ENCODE data around the gene HS3ST3A1. TPM values are rescaled to one million over a fixed set of nuclear protein-coding genes. Genes with fewer than 3 reads are reported as not detected.
"Not testable (repeated sequence)": the region's sequence is repeated elsewhere in the genome, so short reads cannot be mapped to it uniquely, and the experiment has no call there.

The HS3ST3A1 gene
- total RNA-seq, 1 donor from 2014 or later, result not detected

GRCh38 chr17:13560935-13561334 is 40.8 kb downstream of the HS3ST3A1 start:
- Histone ChIP-seq H3K9me3 (no peaks in the 10 kb centered on the region), H3K27me3 (no peaks in the 10 kb centered on the region), H3K36me3 (no peaks in the 10 kb centered on the region), H3K4me3 (no peak overlapping the region), H3K27ac (no peak overlapping the region), H3K4me1 (no peaks in the 10 kb centered on the region)
- DNase-seq (ENCODE audit: low spot score in 2 of 2), result no peak
- no peak for TF ChIP-seq CTCF (IDR thresholded peaks at IDR 0.05)
- intact Hi-C loops (cut with DNase I), result no loop called here

DNA sequence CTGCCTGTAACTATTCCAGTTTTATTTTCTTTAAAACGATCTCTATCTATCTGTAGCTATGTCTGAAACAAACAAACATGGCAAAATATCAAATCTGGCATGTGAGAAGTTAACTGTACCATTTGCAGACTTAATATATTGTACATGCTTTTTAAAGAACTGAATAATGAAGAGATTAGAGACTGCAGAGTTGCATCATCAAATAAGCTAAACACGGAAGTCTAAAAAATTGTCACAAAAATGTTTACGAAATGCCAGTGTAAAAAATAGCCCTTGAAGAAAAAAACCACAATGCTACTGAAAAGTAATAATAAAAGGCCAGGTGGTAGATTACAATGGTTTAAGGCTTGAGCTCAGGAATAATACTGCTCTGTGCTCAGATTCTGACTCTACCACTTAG is 43.1 kb downstream of the HS3ST3A1 start:
- no peak for DNase-seq (ENCODE audit: low spot score in 2 of 2)
- intact Hi-C loops (cut with DNase I), result no loop called here
- no peak for TF ChIP-seq CTCF (IDR thresholded peaks at IDR 0.05)
- Histone ChIP-seq H3K4me3 (no peak overlapping the region), H3K27me3 (no peaks in the 10 kb centered on the region), H3K9me3 (no peaks in the 10 kb centered on the region), H3K4me1 (no peaks in the 10 kb centered on the region), H3K36me3 (no peaks in the 10 kb centered on the region), H3K27ac (no peak overlapping the region)

GRCh38 chr17:13557077-13557476 is 44.7 kb downstream of the HS3ST3A1 start:
- no peaks in the 10 kb centered on the region for H3K4me1 ChIP-seq
- H3K9me3 ChIP-seq, result no peaks in the 10 kb centered on the region
- H3K27me3 ChIP-seq, result no peaks in the 10 kb centered on the region
- intact Hi-C loops (cut with DNase I), result no loop called here
- TF ChIP-seq CTCF (IDR thresholded peaks at IDR 0.05), result no peak
- DNase-seq (ENCODE audit: low spot score in 2 of 2), result no peak
- no peaks in the 10 kb centered on the region for H3K36me3 ChIP-seq
- H3K4me3 ChIP-seq, result no peak overlapping the region
- no peak overlapping the region for H3K27ac ChIP-seq

DNA sequence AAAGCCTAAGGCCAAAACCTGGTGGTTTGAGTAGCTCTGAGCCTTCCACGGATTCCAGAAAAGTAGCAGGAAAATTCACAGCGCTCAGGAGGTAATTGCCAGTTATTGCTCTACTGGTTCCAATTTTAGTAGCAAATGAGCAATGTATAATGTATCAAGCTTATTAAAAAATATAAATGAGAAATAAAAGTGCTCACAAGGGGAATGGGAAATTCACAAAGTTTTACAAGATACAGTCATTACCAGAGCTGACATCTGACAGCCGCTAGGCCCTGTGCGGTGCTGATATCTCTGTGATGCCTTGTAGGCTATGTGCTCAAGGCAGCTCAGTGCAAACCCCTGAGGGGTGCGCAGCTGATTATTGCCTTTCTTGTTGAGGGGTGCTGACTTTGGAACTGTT is 47.5 kb downstream of the HS3ST3A1 start:
- no peaks in the 10 kb centered on the region for H3K27me3 ChIP-seq
- H3K4me1 ChIP-seq, result no peaks in the 10 kb centered on the region
- intact Hi-C loops (cut with DNase I), result no loop called here
- no peak for TF ChIP-seq CTCF (IDR thresholded peaks at IDR 0.05)
- no peak overlapping the region for H3K27ac ChIP-seq
- DNase-seq (ENCODE audit: low spot score in 2 of 2), result no peak
- H3K4me3 ChIP-seq, result no peak overlapping the region
- no peaks in the 10 kb centered on the region for H3K9me3 ChIP-seq
- H3K36me3 ChIP-seq, result no peaks in the 10 kb centered on the region

DNA sequence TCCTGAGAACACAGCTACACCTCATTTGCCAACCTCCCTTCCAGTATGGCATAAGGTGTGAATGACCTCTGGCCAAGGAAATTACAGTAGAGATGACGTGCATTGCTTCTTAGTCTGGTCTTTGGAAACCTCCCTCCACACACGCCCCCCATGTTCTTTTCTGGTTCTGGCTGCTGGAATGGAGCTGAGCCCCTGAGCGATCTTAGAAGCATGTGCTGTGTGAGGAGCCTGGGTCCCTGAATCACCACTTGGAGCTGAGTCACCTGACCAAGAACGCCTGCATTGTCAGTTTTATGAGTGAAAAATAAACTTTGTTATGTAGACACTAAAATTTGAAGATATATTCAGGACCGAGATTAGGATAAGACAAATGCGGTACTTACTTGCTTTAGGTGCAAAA is 51.4 kb downstream of the HS3ST3A1 start:
- H3K4me3 ChIP-seq, result no peak overlapping the region
- no peak overlapping the region for H3K27ac ChIP-seq
- no peaks in the 10 kb centered on the region for H3K9me3 ChIP-seq
- intact Hi-C loops (cut with DNase I), result no loop called here
- no peaks in the 10 kb centered on the region for H3K36me3 ChIP-seq
- no peaks in the 10 kb centered on the region for H3K27me3 ChIP-seq
- no peak for TF ChIP-seq CTCF (IDR thresholded peaks at IDR 0.05)
- no peak for DNase-seq (ENCODE audit: low spot score in 2 of 2)
- no peaks in the 10 kb centered on the region for H3K4me1 ChIP-seq

DNA sequence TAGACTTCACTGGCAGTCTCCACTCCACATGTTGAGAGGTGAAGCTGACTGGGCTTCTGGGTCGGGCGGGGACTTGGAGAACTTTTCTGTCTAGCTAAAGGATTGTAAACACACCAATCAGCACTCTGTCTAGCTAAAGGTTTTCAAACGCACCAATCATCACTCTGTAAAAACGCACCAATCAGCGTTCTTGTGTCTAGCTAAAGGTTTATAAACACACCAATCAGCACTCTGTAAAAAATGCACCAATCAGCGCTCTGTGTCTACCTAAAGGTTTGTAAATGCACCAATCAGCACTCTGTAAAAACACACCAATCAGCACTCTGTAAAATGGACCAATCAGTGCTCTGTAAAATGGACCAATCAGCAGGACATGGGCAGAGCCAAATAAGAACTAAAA is 53.2 kb downstream of the HS3ST3A1 start:
- H3K4me3 ChIP-seq; H3K4me1 ChIP-seq; H3K9me3 ChIP-seq; H3K27ac ChIP-seq; H3K36me3 ChIP-seq; H3K27me3 ChIP-seq; DNase-seq (ENCODE audit: low spot score in 2 of 2); intact Hi-C loops (cut with DNase I): not testable (repeated sequence)

All from ascending aorta (tissue), 2 donors.